Measurements from ENCODE around the gene ACYP2. TPM values are rescaled to one million over a fixed set of nuclear protein-coding genes. Genes with fewer than 3 reads are reported as not detected.

The ACYP2 gene
- total and polyA plus RNA-seq, 12 donors = 36.9 to 101 (median 53.1) TPM

- H3K27me3 ChIP-seq = no peaks in the 10 kb centered on the region
- no peaks in the 10 kb centered on the region for H3K4me1 ChIP-seq (replicated peaks in 1 of 2)
- DNase-seq = no peak
- no peaks in the 10 kb centered on the region for H3K9me3 ChIP-seq (replicated peaks in 1 of 3)
- no peak for TF ChIP-seq POLR2A (IDR thresholded peaks at IDR 0.05)
- TF ChIP-seq CTCF (IDR thresholded peaks at IDR 0.05) = no peak
- H3K36me3 ChIP-seq (replicated peaks in 1 of 2) = no peaks in the 10 kb centered on the region
- WGBS, 4 donors = 78 to 88% (median 81%) methylated on average over 2 of the region's 2 CpGs
- intact Hi-C loops (cut with DNase I) = no loop called here
- no peak overlapping the region for H3K4me3 ChIP-seq
- no peak overlapping the region for H3K27ac ChIP-seq
Observed at GRCh38 chr2:54079331-54079730, 36.1 kb upstream of the ACYP2 start.

- Histone ChIP-seq H3K27me3 (no peaks in the 10 kb centered on the region), H3K4me3 (no peak overlapping the region), H3K27ac (no peak overlapping the region), H3K36me3 (replicated peaks in 1 of 2) (no peaks in the 10 kb centered on the region), H3K9me3 (replicated peaks in 1 of 3) (no peaks in the 10 kb centered on the region), H3K4me1 (replicated peaks in 1 of 2) (no peaks in the 10 kb centered on the region)
- 77 to 94% (median 88%) methylated on average over 4 to 6 of the region's 6 CpGs for WGBS, 4 donors
- TF ChIP-seq POLR2A (IDR thresholded peaks at IDR 0.05) (no peak), CTCF (IDR thresholded peaks at IDR 0.05) (no peak)
- intact Hi-C loops (cut with DNase I) = loop anchor here in 1 of 2 donors (10.0 kb wide), 1 partner anchor 117 kb away; no protein-coding TSS in a partner anchor
- no peak for DNase-seq
Observed at GRCh38 chr2:54081574-54081973, 33.8 kb upstream of the ACYP2 start.

- 86 to 92% (median 88%) methylated on average over 6 of the region's 6 CpGs for WGBS, 4 donors
- H3K36me3 ChIP-seq (replicated peaks in 1 of 2) = no peaks in the 10 kb centered on the region
Observed at GRCh38 chr2:54083021-54083420, 32.4 kb upstream of the ACYP2 start.

GRCh38 chr2:54083445-54083844 is 32.0 kb upstream of the ACYP2 start:
- WGBS, 4 donors = 91 to 100% (median 92%) methylated on average over 1 of the region's 1 CpG

More at GRCh38 chr2:54083021-54083420, 32.4 kb upstream of the ACYP2 start:
- intact Hi-C loops (cut with DNase I) = loop anchor here in 1 of 2 donors (10.0 kb wide), 1 partner anchor 118 kb away; no protein-coding TSS in a partner anchor
- TF ChIP-seq POLR2A (IDR thresholded peaks at IDR 0.05) (no peak), CTCF (IDR thresholded peaks at IDR 0.05) (no peak)
- no peaks in the 10 kb centered on the region for H3K27me3 ChIP-seq
- no peak overlapping the region for H3K4me3 ChIP-seq
- H3K9me3 ChIP-seq (replicated peaks in 1 of 3) = no peaks in the 10 kb centered on the region
- DNase-seq = peak in 1 of 7 donors; percentile 71
- H3K4me1 ChIP-seq (replicated peaks in 1 of 2) = peaks cover 0 to 3% of the 10 kb centered on the region in 2 donors
- H3K27ac ChIP-seq = no peak overlapping the region

More at GRCh38 chr2:54083445-54083844, 32.0 kb upstream of the ACYP2 start:
- no peak for TF ChIP-seq POLR2A (IDR thresholded peaks at IDR 0.05)
- no peak for TF ChIP-seq CTCF (IDR thresholded peaks at IDR 0.05)
- H3K36me3 ChIP-seq (replicated peaks in 1 of 2) = no peaks in the 10 kb centered on the region
- no peak for DNase-seq
- no peak overlapping the region for H3K4me3 ChIP-seq
- H3K9me3 ChIP-seq (replicated peaks in 1 of 3) = no peaks in the 10 kb centered on the region
- H3K4me1 ChIP-seq (replicated peaks in 1 of 2) = peaks cover 0 to 7% of the 10 kb centered on the region in 2 donors
- H3K27ac ChIP-seq = no peak overlapping the region
- H3K27me3 ChIP-seq = no peaks in the 10 kb centered on the region
- intact Hi-C loops (cut with DNase I) = loop anchor here in 1 of 2 donors (10.0 kb wide), 1 partner anchor 119 kb away; no protein-coding TSS in a partner anchor
